HG03354 (cell line): ENCODE data around the gene APOO.

Source experiments
- ATAC-seq: cut with Tn5 transposase; IDR thresholded peaks from one replicate; pipeline ENCODE4 v1.9.1; 2021; ENCODE audit warnings: mild to moderate bottlenecking; ENCODE audit not compliant: unreplicated experiment, poor library complexity, severe bottlenecking

Gene APOO

DNA sequence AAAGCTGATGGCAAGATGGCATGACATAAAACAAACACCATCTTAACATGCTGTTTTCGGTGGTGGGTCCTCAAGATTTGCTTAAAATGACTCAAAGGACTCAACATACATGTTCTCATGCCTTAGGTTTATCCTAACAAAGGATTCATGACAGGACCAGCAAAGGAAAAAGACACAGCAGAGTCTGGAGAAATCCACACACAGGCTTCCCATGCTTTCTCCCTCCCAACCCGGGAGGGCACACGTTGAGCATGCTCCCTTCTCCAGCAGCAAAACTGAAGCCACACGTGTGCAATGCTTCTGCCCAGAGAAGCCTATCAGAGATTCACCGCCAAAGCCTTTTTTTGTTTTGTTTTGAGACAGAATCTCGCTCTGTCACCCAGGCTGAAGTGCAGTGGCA, 84.9 kb downstream of the APOO start:
- no peak for ATAC-seq

DNA sequence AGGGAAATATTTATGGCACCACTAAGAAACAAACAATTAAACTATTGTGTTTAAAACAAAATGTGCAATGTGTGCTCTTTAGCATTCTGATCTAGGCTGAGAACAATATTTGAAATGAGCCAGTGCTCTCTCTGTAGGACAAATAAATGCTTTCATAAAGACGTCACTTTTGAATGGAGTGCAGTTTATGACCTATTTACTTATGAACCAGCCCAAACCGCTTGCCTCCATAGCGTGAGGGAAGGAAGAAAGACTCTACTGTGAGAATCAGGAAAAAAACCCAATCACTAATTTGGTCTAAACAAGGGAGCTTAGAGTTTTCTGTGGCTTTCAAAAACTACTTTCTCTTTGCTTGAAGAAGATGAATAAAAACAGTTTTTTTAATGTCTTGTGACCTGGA, 85.3 kb downstream of the APOO start:
- ATAC-seq: no peak

DNA sequence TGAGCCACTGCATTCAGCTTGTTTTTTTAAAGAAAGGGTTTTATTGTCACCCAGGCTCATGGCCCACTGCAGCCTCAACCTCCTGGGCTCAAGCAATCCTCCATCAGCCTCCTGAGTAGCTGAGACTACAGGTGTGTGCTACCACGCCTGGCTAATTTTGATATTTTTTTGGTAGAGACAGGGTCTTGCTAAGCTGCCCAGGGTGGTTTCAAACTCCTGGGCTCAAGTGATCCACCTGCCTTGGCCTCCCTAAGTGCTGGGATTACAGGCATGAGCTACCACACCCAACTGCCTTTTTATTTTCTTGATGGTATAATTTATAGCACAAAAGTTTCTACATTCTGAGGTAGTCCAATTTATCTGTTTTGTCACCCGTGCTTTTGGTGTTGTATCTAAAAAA, 85.9 kb downstream of the APOO start:
- ATAC-seq: no peak

DNA sequence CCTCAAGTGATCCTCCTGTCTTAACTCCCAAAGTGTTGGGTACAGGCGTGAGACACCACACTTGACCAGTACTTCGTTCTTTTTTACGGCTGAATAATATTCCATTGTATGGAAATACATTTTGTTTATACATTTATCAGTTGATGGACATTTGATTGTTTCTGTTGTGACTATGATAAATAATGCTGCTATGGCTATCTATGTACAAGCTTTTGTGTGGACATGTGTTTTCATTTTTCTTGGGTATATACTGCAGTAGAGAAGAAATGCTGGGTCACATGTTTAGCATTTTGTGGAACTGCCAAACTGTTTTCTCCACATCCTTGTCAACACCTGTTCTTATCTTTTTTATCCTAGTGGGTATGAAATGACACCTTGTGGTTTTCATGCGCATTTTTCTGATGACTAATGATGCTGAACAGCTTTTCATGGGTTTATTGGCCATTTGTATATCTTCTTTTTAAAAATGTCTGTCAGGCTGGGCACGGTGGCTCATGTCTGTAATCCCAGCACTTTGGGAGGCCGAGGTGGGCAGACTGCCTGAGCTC, 87.4 kb downstream of the APOO start:
- no peak for ATAC-seq

DNA sequence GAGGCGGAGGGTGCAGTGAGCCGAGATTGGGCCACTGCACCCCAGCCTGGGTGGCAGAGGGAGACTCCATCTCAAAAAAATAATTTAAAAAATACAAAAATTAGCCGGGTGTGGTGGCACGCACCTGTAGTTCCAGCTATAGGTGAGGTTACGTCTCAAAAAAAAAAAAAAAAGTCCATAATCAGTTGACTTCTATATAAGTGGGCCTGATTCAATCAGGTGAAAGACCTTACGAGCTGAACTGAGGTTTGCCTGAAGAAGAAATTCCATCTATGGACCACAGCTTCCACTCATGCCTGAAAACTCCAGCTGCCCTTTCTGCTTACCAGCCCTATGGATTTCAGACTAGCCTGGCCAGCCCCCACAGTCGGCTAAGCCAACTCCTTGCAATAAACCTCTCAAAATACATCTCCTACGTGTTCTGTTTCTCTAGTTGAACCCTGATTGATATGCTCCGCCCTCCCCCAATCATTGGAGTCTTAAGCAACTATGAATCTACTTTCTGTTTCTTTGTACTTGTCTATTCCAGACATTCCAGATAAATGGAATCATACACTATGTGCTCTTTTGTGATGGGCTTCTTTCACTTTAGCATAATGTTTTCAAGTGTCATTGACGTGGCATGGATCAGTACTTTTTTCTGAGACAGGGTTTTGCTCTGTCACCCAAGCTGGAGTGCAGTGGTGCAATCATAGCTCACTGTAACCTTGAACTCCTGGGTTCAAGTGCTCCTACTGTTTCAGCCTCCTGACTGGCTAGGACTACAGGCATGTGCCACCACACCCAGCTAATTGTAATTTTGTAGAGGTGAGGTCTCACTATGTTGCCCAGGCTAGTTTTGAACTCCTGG, 88.1 kb downstream of the APOO start:
- no peak for ATAC-seq

DNA sequence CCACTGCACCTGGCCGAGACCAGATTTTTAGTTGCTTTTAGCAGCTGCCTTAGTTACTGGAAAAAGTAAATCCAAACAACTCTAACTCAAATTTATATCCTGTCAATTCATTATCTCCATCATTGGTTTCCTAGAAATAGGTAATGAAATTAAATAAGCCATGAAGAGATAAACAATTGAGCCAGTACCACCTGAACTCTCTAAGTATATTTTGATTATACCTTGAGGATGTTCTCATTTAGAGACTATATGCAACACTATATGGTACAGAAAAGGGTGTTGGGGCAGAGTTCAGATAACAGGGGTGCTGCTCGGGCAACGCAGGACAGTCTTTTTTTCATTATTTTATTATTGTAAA, 89.8 kb downstream of the APOO start:
- no peak for ATAC-seq

- no peak for ATAC-seq
Measured at GRCh38 chrX:23816179-23816578, 91.6 kb downstream of the APOO start.

DNA sequence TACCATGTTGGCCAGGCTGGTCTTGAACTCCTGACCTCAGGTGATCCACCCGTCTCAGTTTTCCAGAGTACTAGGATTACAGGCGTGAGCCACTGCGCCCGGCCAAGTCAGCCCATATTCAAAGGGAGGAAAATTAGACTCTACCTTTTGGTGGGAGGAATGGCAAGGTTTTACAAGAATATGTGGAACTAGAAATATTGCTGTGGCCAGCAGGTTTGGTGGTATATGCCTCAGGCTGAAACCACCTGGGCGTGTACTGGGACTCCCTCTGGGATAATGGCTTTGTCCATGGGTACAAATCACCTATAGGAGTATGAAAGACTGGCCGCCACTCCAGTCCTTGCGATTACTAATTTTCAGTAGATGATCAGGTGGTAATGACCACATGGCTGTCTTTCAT, 92.4 kb downstream of the APOO start:
- no peak for ATAC-seq

DNA sequence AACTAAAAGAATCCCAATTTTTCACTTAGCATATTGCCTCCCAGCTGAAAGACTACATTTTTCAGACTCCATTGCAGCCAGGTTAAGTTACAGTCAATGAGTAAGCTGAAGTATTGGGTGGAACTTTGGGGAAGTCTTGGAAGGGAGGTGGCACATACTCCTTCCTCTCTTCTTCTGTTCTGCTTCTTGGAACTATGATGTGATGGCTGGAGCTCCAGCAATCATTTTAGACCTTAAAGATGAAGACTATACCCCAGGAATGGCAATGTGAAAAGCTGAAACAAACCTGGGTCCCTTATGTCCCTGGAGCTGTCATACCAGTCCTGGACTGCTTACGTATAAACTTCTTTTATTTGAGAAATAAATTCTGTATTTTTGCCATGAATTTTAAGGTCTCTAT, 93.9 kb downstream of the APOO start:
- ATAC-seq: no peak

DNA sequence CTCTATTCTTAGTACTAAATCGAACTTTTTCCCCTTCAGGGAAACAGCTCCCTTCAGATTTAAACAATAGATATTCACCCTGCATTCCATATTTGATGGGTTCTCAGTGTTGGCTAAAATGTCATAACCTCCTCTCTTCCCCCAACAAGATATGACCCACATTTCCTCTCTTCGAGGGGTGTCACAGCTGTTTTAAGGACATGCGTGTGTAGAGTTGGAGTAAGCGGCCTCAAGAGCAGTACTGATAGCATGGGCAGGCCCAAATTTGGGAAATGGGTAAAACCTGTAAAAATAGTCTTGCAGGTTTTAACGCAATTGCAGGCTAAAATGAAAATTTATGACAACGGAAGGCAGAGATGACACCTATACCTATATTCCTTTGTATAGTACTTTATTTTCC, 96.1 kb downstream of the APOO start:
- ATAC-seq: no peak

GRCh38 chrX:23811108-23811651, 96.6 kb downstream of the APOO start:
- ATAC-seq: no peak

GRCh38 chrX:23810279-23810678, 97.5 kb downstream of the APOO start:
- no peak for ATAC-seq

DNA sequence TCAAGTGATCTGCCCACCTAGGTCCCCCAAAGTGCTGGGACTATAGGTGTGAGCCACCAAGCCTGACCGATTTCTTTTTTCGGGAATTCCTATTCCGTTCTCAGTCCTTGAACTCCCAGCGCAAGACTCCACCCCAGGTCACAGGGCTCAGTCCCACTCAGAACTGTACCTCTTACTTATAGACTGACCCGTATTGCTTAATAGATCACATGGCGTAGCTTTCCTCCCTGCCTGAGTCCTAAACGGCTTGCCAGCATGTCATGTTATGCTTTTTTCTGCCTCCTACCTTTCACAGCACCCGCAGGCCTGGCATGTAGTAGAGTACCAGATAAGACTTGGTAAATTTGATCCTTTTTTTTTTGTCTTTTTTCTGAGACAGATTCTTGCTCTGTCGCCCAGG, 102.3 kb downstream of the APOO start:
- ATAC-seq: no peak

DNA sequence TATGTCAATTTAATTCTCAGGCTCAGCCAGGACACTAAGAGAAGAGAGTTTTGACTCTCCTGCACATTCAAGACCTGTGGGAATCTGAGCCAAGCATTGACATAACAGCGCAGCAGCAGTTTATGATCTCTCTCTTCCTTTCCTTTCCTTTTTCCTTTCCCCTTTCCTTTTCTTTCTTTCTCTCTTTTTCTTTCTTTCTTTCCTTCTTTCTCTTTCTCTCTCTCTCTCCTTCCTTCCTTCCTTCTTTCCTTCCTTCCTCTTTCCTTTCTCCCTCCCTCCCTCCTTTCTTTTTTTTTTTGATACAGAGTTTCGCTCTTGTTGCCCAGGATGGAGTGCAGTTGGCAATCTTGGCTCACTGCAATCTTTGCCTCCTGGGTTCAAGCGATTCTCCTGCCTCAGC, 103.2 kb downstream of the APOO start:
- no peak for ATAC-seq

DNA sequence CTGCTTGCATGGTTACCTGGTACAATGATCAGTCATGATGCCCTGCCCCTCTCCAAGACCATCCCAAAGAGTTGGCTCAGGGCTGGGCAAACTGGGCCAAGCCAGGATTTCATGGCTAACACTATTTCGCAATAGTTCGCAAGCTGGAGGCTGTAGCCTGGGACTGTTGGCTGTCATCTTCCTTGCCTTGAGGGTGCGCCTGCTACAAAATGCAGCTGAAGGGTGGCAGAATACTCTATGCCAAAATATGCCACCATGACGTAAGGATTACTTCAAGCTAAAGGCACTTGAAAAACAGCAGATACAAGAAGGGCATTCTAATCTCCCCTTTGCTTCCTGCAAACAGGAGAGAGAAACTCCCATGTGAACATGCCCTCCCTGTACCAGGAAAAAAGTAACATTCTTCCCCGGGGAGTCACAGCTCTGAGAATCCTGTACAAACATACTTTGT, 103.8 kb downstream of the APOO start:
- no peak for ATAC-seq

DNA sequence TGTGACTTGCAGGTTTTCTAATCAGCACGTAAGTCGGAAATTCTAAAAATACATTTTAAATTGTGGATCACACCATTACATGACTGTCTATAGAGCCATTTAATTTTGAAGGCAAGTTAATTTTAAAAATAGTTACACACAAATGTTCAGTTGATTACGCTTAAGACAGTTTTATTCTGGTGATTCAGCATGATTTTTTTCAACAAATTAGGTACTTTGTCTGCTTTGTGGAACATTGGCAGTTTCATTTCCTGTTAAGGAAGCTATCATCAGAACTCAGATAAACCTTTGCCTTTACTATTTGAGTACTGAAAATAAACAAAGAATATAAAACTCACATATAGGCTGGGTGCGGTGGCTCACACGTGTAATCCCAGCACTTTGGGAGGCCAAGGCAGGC, 105.3 kb downstream of the APOO start:
- no peak for ATAC-seq

GRCh38 chrX:23799469-23800065, 108.2 kb downstream of the APOO start:
- ATAC-seq: no peak

DNA sequence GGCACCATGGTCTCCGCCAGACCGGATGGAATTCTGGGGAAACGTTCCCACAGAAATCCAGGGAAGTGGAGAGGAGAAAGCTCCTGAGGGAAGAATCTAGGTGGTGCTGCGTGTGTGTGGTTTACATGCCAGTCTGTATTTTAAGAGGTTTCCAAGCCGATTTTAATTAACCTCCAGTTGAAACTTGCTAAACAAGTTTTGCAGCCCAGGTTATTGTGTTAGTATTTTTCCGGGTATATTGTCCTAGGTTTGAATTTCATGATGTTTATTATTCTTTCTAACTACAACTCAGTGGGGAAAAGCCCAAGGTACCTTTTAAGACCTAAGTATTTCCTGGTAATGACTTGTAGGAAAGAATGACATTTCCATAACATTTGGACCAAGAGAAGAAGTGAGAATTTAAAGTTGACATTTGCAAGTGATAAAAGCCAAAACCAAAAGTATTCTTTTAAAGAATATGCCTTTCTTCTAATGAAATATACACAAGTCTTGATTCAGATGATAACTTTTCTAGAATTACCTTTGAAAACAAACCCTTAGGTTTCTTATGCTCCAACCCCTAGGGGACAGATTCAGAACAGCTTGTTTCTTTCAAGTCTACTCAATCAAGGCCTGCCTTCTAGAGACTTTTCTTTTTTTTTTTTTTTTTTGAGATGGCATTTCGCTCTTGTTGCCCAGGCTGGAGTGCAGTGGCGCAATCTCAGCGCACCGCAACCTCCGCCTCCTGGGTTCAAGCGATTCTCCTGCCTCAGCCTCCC, 110.2 kb downstream of the APOO start:
- ATAC-seq: no peak

- ATAC-seq: no peak
Measured at GRCh38 chrX:23795221-23795620, 112.5 kb downstream of the APOO start.

DNA sequence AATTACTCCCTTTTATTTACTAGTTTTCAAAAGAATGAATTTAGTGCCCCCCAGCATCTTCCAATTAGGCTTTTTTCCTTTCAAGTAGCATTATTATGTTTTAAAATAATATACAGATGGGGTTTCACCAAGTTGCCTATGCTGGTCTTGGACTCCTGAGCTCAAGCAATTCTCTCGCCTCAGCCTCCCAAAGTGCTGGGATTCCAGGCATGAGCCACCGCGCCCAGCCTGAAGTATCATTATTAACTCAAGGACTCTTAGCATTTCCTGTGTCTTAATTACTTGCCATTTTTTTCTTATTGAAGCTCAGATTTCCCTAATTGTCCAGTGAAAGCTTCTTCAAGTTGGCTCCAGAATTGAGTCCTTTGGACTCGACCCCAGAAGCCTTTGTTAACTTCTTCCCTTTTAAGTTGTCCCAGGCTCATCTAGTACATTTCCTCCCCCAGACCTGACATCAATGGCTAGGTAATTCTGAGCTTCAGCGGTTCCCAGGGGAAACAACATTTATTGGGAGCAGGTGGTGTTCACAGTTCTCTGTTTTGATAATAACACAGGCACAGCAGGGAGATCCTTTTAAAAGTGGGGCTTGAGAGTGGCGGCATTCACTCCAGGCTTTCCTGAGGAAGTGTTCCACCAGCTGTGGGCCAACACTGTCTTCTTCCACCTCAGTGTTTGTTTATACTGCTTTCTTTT, 114.7 kb downstream of the APOO start:
- ATAC-seq: no peak
